ENCODE results near the gene TMEM41A. TPM values are rescaled to one million over a fixed set of nuclear protein-coding genes. Genes with fewer than 3 reads are reported as not detected.
"Not testable (repeated sequence)": the region's sequence is repeated elsewhere in the genome, so short reads cannot be mapped to it uniquely, and the experiment has no call there.

Gene TMEM41A
- total RNA-seq, 1 donor from 2014 or later, result 22.1 TPM

GRCh38 chr3:185488465-185488864 is 10.4 kb downstream of the TMEM41A start:
- TF ChIP-seq, protein P1, sequence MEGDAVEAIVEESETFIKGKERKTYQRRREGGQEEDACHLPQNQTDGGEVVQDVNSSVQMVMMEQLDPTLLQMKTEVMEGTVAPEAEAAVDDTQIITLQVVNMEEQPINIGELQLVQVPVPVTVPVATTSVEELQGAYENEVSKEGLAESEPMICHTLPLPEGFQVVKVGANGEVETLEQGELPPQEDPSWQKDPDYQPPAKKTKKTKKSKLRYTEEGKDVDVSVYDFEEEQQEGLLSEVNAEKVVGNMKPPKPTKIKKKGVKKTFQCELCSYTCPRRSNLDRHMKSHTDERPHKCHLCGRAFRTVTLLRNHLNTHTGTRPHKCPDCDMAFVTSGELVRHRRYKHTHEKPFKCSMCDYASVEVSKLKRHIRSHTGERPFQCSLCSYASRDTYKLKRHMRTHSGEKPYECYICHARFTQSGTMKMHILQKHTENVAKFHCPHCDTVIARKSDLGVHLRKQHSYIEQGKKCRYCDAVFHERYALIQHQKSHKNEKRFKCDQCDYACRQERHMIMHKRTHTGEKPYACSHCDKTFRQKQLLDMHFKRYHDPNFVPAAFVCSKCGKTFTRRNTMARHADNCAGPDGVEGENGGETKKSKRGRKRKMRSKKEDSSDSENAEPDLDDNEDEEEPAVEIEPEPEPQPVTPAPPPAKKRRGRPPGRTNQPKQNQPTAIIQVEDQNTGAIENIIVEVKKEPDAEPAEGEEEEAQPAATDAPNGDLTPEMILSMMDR (IDR thresholded peaks at IDR 0.05; ENCODE audit: insufficient read depth, low read length, poor library complexity, severe bottlenecking), result no peak
- Histone ChIP-seq H3K36me3 (ENCODE audit: control insufficient read depth, insufficient read depth, low read length) (no peaks in the 10 kb centered on the region), H3K4me3 (ENCODE audit: low read depth, low read length) (no peak overlapping the region), H3K27me3 (ENCODE audit: control insufficient read depth, insufficient read depth, low read length) (no peaks in the 10 kb centered on the region)
- DNase-seq (ENCODE audit: low read depth), result no peak

DNA sequence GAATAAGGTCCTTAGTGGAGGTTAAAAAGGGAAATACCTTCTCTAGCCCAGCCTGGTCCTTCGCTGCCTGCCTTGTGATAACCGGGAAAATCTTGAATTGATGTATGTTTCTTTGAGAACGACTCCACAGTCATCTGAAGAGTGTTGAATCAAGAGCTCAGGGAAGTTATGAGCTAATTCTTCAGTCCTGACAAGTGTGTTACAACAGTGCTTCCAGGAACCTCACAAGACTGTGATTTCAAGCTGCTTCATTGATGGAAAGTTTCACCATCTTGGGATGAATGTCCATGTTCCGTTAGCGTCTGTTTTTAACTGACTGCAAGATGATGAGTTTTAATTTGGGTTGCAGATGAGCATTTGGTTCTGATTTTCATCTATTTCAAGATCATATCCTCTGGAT is 12.4 kb downstream of the TMEM41A start:
- TF ChIP-seq, protein P1 (IDR thresholded peaks at IDR 0.05; ENCODE audit: insufficient read depth, low read length, poor library complexity, severe bottlenecking), result no peak
- H3K36me3 ChIP-seq (ENCODE audit: control insufficient read depth, insufficient read depth, low read length), result no peaks in the 10 kb centered on the region

DNA sequence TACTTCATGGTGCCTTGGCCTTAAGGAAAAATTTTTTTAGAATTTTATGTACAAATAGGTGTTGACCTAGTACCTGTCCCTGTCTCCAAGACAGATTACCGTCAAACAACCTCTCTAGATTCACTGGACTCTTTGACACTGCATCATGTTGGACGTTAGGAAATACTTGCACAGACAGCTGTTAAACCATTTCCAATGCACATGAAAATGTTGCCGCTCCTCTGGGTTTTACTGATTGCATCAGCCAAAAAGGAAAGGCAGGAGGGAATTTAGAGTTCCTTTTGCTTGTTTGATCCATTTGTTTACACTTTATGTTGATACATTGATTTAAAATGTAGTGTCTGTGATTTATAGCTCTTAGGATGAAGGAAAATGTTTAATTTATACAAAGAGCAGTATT is 14.5 kb downstream of the TMEM41A start:
- Histone ChIP-seq H3K36me3 (ENCODE audit: control insufficient read depth, insufficient read depth, low read length) (no peaks in the 10 kb centered on the region), H3K4me3 (ENCODE audit: low read depth, low read length) (no peak overlapping the region), H3K27me3 (ENCODE audit: control insufficient read depth, insufficient read depth, low read length) (no peaks in the 10 kb centered on the region)
- no peak for DNase-seq (ENCODE audit: low read depth)
- TF ChIP-seq, protein P1 (IDR thresholded peaks at IDR 0.05; ENCODE audit: insufficient read depth, low read length, poor library complexity, severe bottlenecking), result no peak

More for the DNA sequence above, 12.4 kb downstream of the TMEM41A start:
- H3K27me3 ChIP-seq (ENCODE audit: control insufficient read depth, insufficient read depth, low read length), result no peaks in the 10 kb centered on the region
- no peak for DNase-seq (ENCODE audit: low read depth)
- H3K4me3 ChIP-seq (ENCODE audit: low read depth, low read length), result no peak overlapping the region

DNA sequence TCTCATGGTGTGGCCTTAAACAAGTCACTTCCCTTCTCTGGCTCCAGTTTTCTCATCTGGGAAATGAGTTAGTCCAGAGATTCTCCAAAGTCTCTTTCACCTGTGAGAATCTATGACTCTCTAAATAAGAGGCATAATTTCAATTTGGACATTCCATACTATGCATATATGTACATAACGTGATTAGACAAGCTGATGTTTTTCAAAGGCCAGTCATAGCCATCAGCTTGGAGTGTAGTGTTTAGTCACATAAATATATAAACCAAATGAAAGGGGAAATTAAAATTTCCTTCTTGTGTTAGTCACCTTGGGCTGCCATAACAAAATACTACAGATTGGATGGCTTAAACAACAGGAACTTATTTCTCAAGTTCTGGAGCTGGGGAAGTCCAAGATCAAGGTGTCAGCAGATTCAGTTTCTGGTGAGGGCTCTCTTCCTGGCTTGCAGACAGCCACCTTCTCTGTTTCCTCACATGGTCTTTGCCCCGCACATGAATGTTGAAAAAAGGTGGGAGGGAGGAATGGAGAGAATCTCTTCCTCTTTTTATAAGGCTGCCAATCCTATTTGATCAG is 19.4 kb downstream of the TMEM41A start:
- Histone ChIP-seq H3K4me3 (ENCODE audit: low read depth, low read length) (no peak overlapping the region), H3K36me3 (ENCODE audit: control insufficient read depth, insufficient read depth, low read length) (no peaks in the 10 kb centered on the region), H3K27me3 (ENCODE audit: control insufficient read depth, insufficient read depth, low read length) (no peaks in the 10 kb centered on the region)
- TF ChIP-seq, protein P1 (IDR thresholded peaks at IDR 0.05; ENCODE audit: insufficient read depth, low read length, poor library complexity, severe bottlenecking), result no peak
- DNase-seq (ENCODE audit: low read depth), result no peak

GRCh38 chr3:185477316-185477715 is 21.5 kb downstream of the TMEM41A start:
- Histone ChIP-seq H3K36me3 (ENCODE audit: control insufficient read depth, insufficient read depth, low read length) (no peaks in the 10 kb centered on the region), H3K4me3 (ENCODE audit: low read depth, low read length) (no peak overlapping the region), H3K27me3 (ENCODE audit: control insufficient read depth, insufficient read depth, low read length) (no peaks in the 10 kb centered on the region)
- TF ChIP-seq, protein P1 (IDR thresholded peaks at IDR 0.05; ENCODE audit: insufficient read depth, low read length, poor library complexity, severe bottlenecking), result no peak
- DNase-seq (ENCODE audit: low read depth), result no peak

GRCh38 chr3:185474922-185475321 is 23.9 kb downstream of the TMEM41A start:
- H3K36me3 ChIP-seq (ENCODE audit: control insufficient read depth, insufficient read depth, low read length); H3K4me3 ChIP-seq (ENCODE audit: low read depth, low read length); DNase-seq (ENCODE audit: low read depth); H3K27me3 ChIP-seq (ENCODE audit: control insufficient read depth, insufficient read depth, low read length): not testable (repeated sequence)
